H9 (cell line): ENCODE results near the gene MRI1. TPM values are rescaled to one million over a fixed set of nuclear protein-coding genes. Genes with fewer than 3 reads are reported as not detected.
A peak's percentile ranks its signal among the peaks of the same experiment; 100 is the strongest.

Experiments used
- DNase-seq: peaks from one replicate; pipeline ENCODE4 v3.0.0-alpha.2; 2017
- H2AFZ ChIP-seq: one replicate; pipeline ENCODE4 v1.6.1; 2013; ENCODE audit warnings: mild to moderate bottlenecking, low read length, control low read depth, moderate library complexity
- H2AK5ac ChIP-seq: 2 replicates; pipeline ENCODE4 v1.6.1; 2013; ENCODE audit warnings: low read length, control low read depth, mixed read lengths; ENCODE audit not compliant: insufficient read length
- H2BK120ac ChIP-seq: one replicate; pipeline ENCODE4 v1.6.1; 2013; ENCODE audit warnings: low read depth, mild to moderate bottlenecking, low read length, control low read depth, inconsistent platforms; ENCODE audit not compliant: poor library complexity, severe bottlenecking
- H2BK12ac ChIP-seq: 2 replicates; pipeline ENCODE4 v1.6.1; 2013; ENCODE audit warnings: low read length, control low read depth, mixed read lengths, low read depth; ENCODE audit not compliant: insufficient read length
- H2BK15ac ChIP-seq: 2 replicates; pipeline ENCODE4 v1.6.1; 2013; ENCODE audit warnings: low read depth, low read length, control low read depth
- H2BK20ac ChIP-seq: one replicate; pipeline ENCODE4 v1.6.1; 2013; ENCODE audit warnings: low read depth, mild to moderate bottlenecking, low read length, control low read depth, inconsistent platforms; ENCODE audit not compliant: poor library complexity, severe bottlenecking
- H2BK5ac ChIP-seq: 2 replicates; pipeline ENCODE4 v1.6.1; 2013; ENCODE audit warnings: low read length, control low read depth, mixed read lengths; ENCODE audit not compliant: insufficient read length
- H3K14ac ChIP-seq: 2 replicates; pipeline ENCODE4 v1.6.1; 2013; ENCODE audit warnings: low read length, control low read depth; ENCODE audit not compliant: insufficient read depth
- H3K18ac ChIP-seq: 2 replicates; pipeline ENCODE4 v1.6.1; 2013; ENCODE audit warnings: low read depth, mild to moderate bottlenecking, mixed read lengths, low read length, control low read depth; ENCODE audit not compliant: insufficient read length
- H3K23ac ChIP-seq: 2 replicates; pipeline ENCODE4 v1.6.1; 2013; ENCODE audit warnings: low read length, control low read depth, mixed read lengths, low read depth; ENCODE audit not compliant: insufficient read length
- H3K23me2 ChIP-seq: 2 replicates; pipeline ENCODE4 v1.6.1; 2013; ENCODE audit warnings: low read depth, mild to moderate bottlenecking, mixed read lengths, low read length, control low read depth; ENCODE audit not compliant: insufficient read length, poor library complexity, severe bottlenecking
- H3K27ac ChIP-seq: 2 replicates; pipeline ENCODE4 v1.5.1; 2013; ENCODE audit warnings: low read length, control low read depth, mixed read lengths, low read depth; ENCODE audit not compliant: insufficient read length
- H3K27me3 ChIP-seq: 2 replicates; pipeline ENCODE4 v1.6.1; 2013; ENCODE audit warnings: low read length, control low read depth, inconsistent platforms; ENCODE audit not compliant: insufficient read depth
- H3K4ac ChIP-seq: 2 replicates; pipeline ENCODE4 v1.6.1; 2013; ENCODE audit warnings: low read depth, mild to moderate bottlenecking, control low read depth, inconsistent platforms, low read length, moderate library complexity
- H3K4me1 ChIP-seq: 2 replicates; pipeline ENCODE4 v1.6.1; 2013; ENCODE audit warnings: low read length, control low read depth, inconsistent platforms; ENCODE audit not compliant: insufficient read depth
- H3K4me2 ChIP-seq: 2 replicates; pipeline ENCODE4 v1.6.1; 2013; ENCODE audit warnings: low read length, control low read depth, mixed read lengths; ENCODE audit not compliant: insufficient read length, insufficient read depth
- H3K56ac ChIP-seq: 2 replicates; pipeline ENCODE4 v1.6.1; 2013; ENCODE audit warnings: low read depth, mild to moderate bottlenecking, mixed read lengths, low read length, control low read depth; ENCODE audit not compliant: insufficient read length
- H3K79me1 ChIP-seq: 2 replicates; pipeline ENCODE4 v1.6.1; 2013; ENCODE audit warnings: low read depth, mild to moderate bottlenecking, moderate library complexity, low read length, control low read depth, inconsistent platforms; ENCODE audit not compliant: insufficient read depth, poor library complexity, severe bottlenecking
- H3K79me2 ChIP-seq: 2 replicates; pipeline ENCODE4 v1.6.1; 2013; ENCODE audit warnings: low read length, control low read depth, inconsistent platforms; ENCODE audit not compliant: insufficient read depth
- H3K9ac ChIP-seq: 2 replicates; pipeline ENCODE4 v1.6.1; 2013; ENCODE audit warnings: low read length, control low read depth, mixed read lengths; ENCODE audit not compliant: insufficient read length; ENCODE audit errors: extremely low read depth
- H3K9me3 ChIP-seq: one replicate; pipeline ENCODE4 v1.6.1; 2013; ENCODE audit warnings: low read depth, low read length, inconsistent platforms; ENCODE audit not compliant: control insufficient read depth
- H3T11ph ChIP-seq: one replicate; pipeline ENCODE4 v1.6.1; 2013; ENCODE audit warnings: mild to moderate bottlenecking, low read length, control low read depth, inconsistent platforms
- H4K20me1 ChIP-seq: one replicate; pipeline ENCODE4 v1.6.1; 2013; ENCODE audit not compliant: control insufficient read depth, insufficient read length, insufficient read depth
- H4K5ac ChIP-seq: 2 replicates; pipeline ENCODE4 v1.6.1; 2013; ENCODE audit warnings: low read depth, mild to moderate bottlenecking, mixed read lengths, low read length, control low read depth; ENCODE audit not compliant: insufficient read length
- H4K8ac ChIP-seq: replicated peaks from 2 replicates; pipeline ENCODE4 v1.6.1; 2013; ENCODE audit warnings: low read length, control low read depth, mixed read lengths, low read depth; ENCODE audit not compliant: insufficient read length
- H4K91ac ChIP-seq: 2 replicates; pipeline ENCODE4 v1.6.1; 2013; ENCODE audit warnings: low read depth, mild to moderate bottlenecking, moderate library complexity, mixed read lengths, low read length, control low read depth; ENCODE audit not compliant: insufficient read length
- H3K27ac Mint-ChIP-seq, 3 experiments: 2 replicates in 2 of 3; 3 replicates in 1 of 3; pipeline ENCODE4 v1.8.0; 2020 to 2021; ENCODE audit warnings: mixed read lengths in 3 of 3, mild to moderate bottlenecking in 1 of 3, moderate library complexity in 1 of 3
- H3K27me3 Mint-ChIP-seq: 2 replicates; pipeline ENCODE4 v1.8.0; 2021; ENCODE audit warnings: low read depth, mild to moderate bottlenecking, moderate library complexity, mixed read lengths
- H3K36me3 Mint-ChIP-seq, 3 experiments: 2 replicates in 2 of 3; 3 replicates in 1 of 3; pipeline ENCODE4 v1.8.0; 2020 to 2021; ENCODE audit warnings: low read depth in 3 of 3, mixed read lengths in 3 of 3; ENCODE audit not compliant: insufficient read depth in 1 of 3
- H3K4me1 Mint-ChIP-seq, 2 experiments: 2 replicates each; pipeline ENCODE4 v1.8.0; 2020; ENCODE audit warnings: mixed read lengths in 2 of 2
- H3K4me3 Mint-ChIP-seq, 2 experiments: 2 replicates in 1 of 2; 3 replicates in 1 of 2; pipeline ENCODE4 v1.8.0; 2020 to 2021; ENCODE audit warnings: mild to moderate bottlenecking in 2 of 2, mixed read lengths in 2 of 2, moderate library complexity in 1 of 2
- H3K9me3 Mint-ChIP-seq, 2 experiments: 2 replicates in 1 of 2; 3 replicates in 1 of 2; pipeline ENCODE4 v1.8.0; 2020; ENCODE audit warnings: mild to moderate bottlenecking in 2 of 2, mixed read lengths in 2 of 2, moderate library complexity in 1 of 2
- CTCF ChIP-seq: fragments of 200-600 bp; sonication (generic); conservative IDR thresholded peaks from 3 replicates; pipeline ENCODE4 v1.8.0; 2021; ENCODE audit warnings: antibody characterized with exemption, mild to moderate bottlenecking
- WGBS: extraction: QIAGEN DNeasy Blood & Tissue Kit; methylation state at CpG from one replicate; pipeline ENCODE4 v1.1.7; 2013; ENCODE audit warnings: missing lambda C conversion rate, low lambda C conversion rate, mixed read lengths; ENCODE audit not compliant: insufficient read length; ENCODE audit errors: extremely low coverage; 5-methylcytosine and 5-hydroxymethylcytosine counted together
- total RNA-seq: library from RNA; stranded (reverse); gene quantifications from 2 replicates; pipeline ENCODE4 v1.2.1, GENCODE V29; 2021

MRI1 gene
- total RNA-seq, 1 experiment from 2014 or later: 19.5 TPM

- Mint-ChIP-seq H3K9me3 (no peaks in the 10 kb centered on the region), H3K4me1 (peaks cover 3 to 7% of the 10 kb centered on the region in 2 experiments; a peak in 3 of 4 replicates), H3K36me3 (peaks cover 18 to 62% (median 45%) of the 10 kb centered on the region in 3 experiments), H3K4me3 (peak overlapping the region; percentile 62 to 82), H3K27me3 (no peaks in the 10 kb centered on the region), H3K27ac (peak overlapping the region; percentile 93 to 96 (median 95); a peak in 5 of 7 replicates)
- Histone ChIP-seq H3K14ac (peak overlapping the region; percentile 54), H4K8ac (no peak overlapping the region), H3T11ph (no peak overlapping the region), H2AFZ (no peak overlapping the region), H3K18ac (peak overlapping the region; percentile 40), H3K27me3 (no peaks in the 10 kb centered on the region), H3K4ac (no peak overlapping the region; the same call in 1 of the 2 replicates), H3K27ac (peak overlapping the region; percentile 2), H3K9ac (peak overlapping the region; percentile 5), H2BK12ac (no peak overlapping the region), H3K79me2 (no peaks in the 10 kb centered on the region), H2AK5ac (no peak overlapping the region), H3K4me1 (no peaks in the 10 kb centered on the region), H3K56ac (no peak overlapping the region), H2BK20ac (no peak overlapping the region), H3K23ac (no peak overlapping the region), H2BK120ac (no peak overlapping the region), H3K23me2 (peaks cover 4% of the 10 kb centered on the region), H4K5ac (no peak overlapping the region), H3K9me3 (no peaks in the 10 kb centered on the region), H3K79me1 (no peaks in the 10 kb centered on the region), H2BK5ac (no peak overlapping the region), H4K20me1 (no peaks in the 10 kb centered on the region), H2BK15ac (no peak overlapping the region), H3K4me2 (peak overlapping the region; percentile 44), H4K91ac (no peak overlapping the region)
- TF ChIP-seq CTCF: no peak
- DNase-seq: peak; percentile 100
- no CpG with 5 or more reads among the region's 35 CpGs for WGBS
Measured at GRCh38 chr19:13817615-13818371, 53.5 kb downstream of the MRI1 start.
